Measurements from ENCODE around the gene B3GAT1.

DNA sequence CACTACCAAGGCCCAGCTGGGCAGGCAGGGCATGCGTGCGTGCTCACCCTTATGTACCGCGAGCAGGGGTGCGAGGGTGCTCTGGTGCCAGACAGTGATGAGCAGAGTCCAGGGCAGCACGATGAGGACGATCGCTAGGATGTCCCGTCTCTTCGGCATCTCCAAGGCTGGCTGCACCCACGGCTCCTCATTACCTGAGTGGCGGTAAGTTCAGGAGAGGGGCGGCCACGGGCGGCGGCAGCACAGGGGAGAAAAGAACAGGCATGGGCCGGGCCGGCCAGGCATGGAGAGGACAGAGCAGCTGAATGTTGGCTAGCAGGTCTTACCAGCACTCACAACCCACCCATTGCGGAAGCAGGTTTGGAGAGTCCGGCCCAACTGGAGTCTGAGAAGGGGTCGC is 24.5 kb downstream of the B3GAT1 start:
- TF ChIP-seq CTCF (IDR thresholded peaks at IDR 0.05) = no peak
- TF ChIP-seq EP300 (IDR thresholded peaks at IDR 0.05) = no peak
- no peak for TF ChIP-seq POLR2A (IDR thresholded peaks at IDR 0.05)
